A673 (cell line): ENCODE measurements around the gene TNMD. TPM values are rescaled to one million over a fixed set of nuclear protein-coding genes. Genes with fewer than 3 reads are reported as not detected.
A peak's percentile ranks its signal among the peaks of the same experiment; 100 is the strongest.

Source experiments
- BruUV-seq: library from RNA; stranded (reverse); fragments of 400-500 nt; replicated peaks from 2 replicates; lab custom pipeline; 2021; lab: Mats Ljungman, UMichigan
- CTCF ChIA-PET: fragments of 300-600 bp; sonication (Branson Sonifier 250); formaldehyde crosslinking; loops from one replicate; lab custom pipeline; 2022; ENCODE audit warnings: antibody characterized with exemption; lab: Charles Lee
- POLR2A ChIA-PET: fragments of 300-600 bp; sonication (Branson Sonifier 250); formaldehyde crosslinking; loops from one replicate; lab custom pipeline; 2022; ENCODE audit warnings: antibody characterized with exemption; ENCODE audit not compliant: low non-redundant PET; lab: Charles Lee
- DNase-seq: peaks from one replicate; pipeline ENCODE4 v3.0.0-alpha.2; 2015; ENCODE audit warnings: low spot score
- H3K27ac ChIP-seq: fragments of 200-600 bp; sonication (generic); 2 replicates; pipeline ENCODE4 v1.5.1; 2016; ENCODE audit warnings: mixed run types, low read depth, mild to moderate bottlenecking, mixed read lengths, antibody characterized with exemption, low read length; ENCODE audit not compliant: poor library complexity, severe bottlenecking
- H3K27me3 ChIP-seq: fragments of 200-600 bp; sonication (generic); replicated peaks from 2 replicates; pipeline ENCODE4 v1.6.1; 2017; ENCODE audit warnings: mixed run types, low read depth, mild to moderate bottlenecking, mixed read lengths, antibody characterized with exemption, low read length; ENCODE audit not compliant: insufficient read depth, poor library complexity
- H3K36me3 ChIP-seq: fragments of 200-600 bp; sonication (generic); 2 replicates; pipeline ENCODE4 v1.6.1; 2016; ENCODE audit warnings: mixed run types, mild to moderate bottlenecking, mixed read lengths, antibody characterized with exemption, low read length; ENCODE audit not compliant: insufficient read depth, poor library complexity, severe bottlenecking
- H3K4me1 ChIP-seq: fragments of 200-600 bp; sonication (generic); 2 replicates; pipeline ENCODE4 v1.6.1; 2017; ENCODE audit warnings: mixed run types, mild to moderate bottlenecking, mixed read lengths, antibody characterized with exemption, low read length; ENCODE audit not compliant: insufficient read depth, poor library complexity, severe bottlenecking
- H3K4me3 ChIP-seq: fragments of 200-600 bp; sonication (generic); 2 replicates; pipeline ENCODE4 v1.5.1; 2016; ENCODE audit warnings: low read depth, mixed run types, mild to moderate bottlenecking, mixed read lengths, low read length; ENCODE audit not compliant: poor library complexity, severe bottlenecking
- H3K9me3 ChIP-seq: fragments of 200-600 bp; sonication (generic); 2 replicates; pipeline ENCODE4 v1.6.1; 2016; ENCODE audit warnings: mixed run types, low read depth, mild to moderate bottlenecking, mixed read lengths, antibody characterized with exemption, low read length; ENCODE audit not compliant: poor library complexity, severe bottlenecking
- EZH2 ChIP-seq: fragments of 200-600 bp; sonication (generic); IDR thresholded peaks from 2 replicates; pipeline ENCODE4 v1.6.1; 2017; ENCODE audit warnings: borderline replicate concordance, low read depth, mild to moderate bottlenecking, mixed read lengths, antibody characterized with exemption, low read length; ENCODE audit not compliant: poor library complexity, severe bottlenecking
- intact Hi-C: fragments of 100-400 bp; cut with micrococcal nuclease; formaldehyde crosslinking; loops from one replicate; pipeline ENCODE4 v1.10.0; 2022; ENCODE audit not compliant: unreplicated experiment
- total RNA-seq: library from RNA; stranded (reverse); gene quantifications from 2 replicates; pipeline ENCODE4 v1.2.3, GENCODE V29; 2021
- TF ChIP-seq, protein P1 (sequence below): fragments of 300-800, 200-600 bp; sonication (generic); conservative IDR thresholded peaks from 2 replicates; pipeline ENCODE4 v1.5.1; 2017; ENCODE audit warnings: low read depth, mild to moderate bottlenecking, antibody characterized with exemption, low read length, moderate library complexity, mixed read lengths

TNMD gene
- total RNA-seq, 1 experiment from 2014 or later: not detected

DNA sequence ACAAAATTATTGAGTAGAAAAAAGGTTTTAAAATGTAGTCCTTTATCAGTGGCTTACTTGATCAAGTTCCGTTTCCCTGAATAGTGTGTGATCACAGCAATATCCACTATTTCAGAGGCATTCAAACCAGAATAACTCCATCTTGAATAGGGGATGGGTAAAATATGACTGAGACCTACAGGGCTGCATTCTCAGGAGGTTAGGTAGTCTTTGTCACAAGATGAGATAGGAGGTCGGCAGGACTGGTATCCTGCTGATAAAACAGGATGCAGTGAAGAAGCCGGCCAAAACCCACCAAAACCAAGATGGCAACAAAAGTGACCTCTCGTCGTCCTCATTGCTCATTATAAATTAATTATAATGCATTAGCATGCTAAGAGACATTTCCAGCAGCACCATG is 27.2 kb downstream of the TNMD start:
- intact Hi-C loops: no loop called here

DNA sequence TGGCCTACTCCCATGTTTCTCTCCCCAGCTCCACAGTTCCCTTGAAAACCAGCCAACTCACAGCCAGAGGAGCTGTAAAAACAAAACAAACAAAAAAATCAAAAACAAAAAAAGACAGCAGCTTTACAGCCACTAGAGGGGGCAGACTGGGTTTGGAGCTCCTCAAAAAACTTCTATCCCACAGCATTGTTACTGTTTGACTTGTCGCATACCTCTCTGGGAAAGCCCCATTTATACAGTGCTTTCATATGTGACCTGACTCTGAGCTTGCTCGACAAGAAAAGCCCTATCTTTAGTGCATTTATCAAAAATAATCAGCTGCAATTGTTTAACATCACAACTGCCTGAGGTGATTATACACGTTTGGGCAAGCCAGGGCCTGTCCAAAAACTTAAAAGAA is 30.3 kb downstream of the TNMD start:
- CTCF ChIA-PET: interaction anchor here (0.7 kb wide), 1 partner anchor 154 kb away, joined by 5 read pairs; no protein-coding TSS in a partner anchor
- no peaks in the 10 kb centered on the region for H3K9me3 ChIP-seq
- intact Hi-C loops: no loop called here
- no peak overlapping the region for H3K27ac ChIP-seq
- DNase-seq: peak; percentile 72
- no TSS peak for BruUV-seq
- no peaks in the 10 kb centered on the region for H3K36me3 ChIP-seq
- no peak overlapping the region for H3K4me3 ChIP-seq
- H3K4me1 ChIP-seq: no peaks in the 10 kb centered on the region
- POLR2A ChIA-PET: interaction anchor here (0.6 kb wide), 1 partner anchor 33 kb away, joined by 3 read pairs; no protein-coding TSS in a partner anchor
- TF ChIP-seq, protein P1, sequence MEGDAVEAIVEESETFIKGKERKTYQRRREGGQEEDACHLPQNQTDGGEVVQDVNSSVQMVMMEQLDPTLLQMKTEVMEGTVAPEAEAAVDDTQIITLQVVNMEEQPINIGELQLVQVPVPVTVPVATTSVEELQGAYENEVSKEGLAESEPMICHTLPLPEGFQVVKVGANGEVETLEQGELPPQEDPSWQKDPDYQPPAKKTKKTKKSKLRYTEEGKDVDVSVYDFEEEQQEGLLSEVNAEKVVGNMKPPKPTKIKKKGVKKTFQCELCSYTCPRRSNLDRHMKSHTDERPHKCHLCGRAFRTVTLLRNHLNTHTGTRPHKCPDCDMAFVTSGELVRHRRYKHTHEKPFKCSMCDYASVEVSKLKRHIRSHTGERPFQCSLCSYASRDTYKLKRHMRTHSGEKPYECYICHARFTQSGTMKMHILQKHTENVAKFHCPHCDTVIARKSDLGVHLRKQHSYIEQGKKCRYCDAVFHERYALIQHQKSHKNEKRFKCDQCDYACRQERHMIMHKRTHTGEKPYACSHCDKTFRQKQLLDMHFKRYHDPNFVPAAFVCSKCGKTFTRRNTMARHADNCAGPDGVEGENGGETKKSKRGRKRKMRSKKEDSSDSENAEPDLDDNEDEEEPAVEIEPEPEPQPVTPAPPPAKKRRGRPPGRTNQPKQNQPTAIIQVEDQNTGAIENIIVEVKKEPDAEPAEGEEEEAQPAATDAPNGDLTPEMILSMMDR: peak; percentile 66
- TF ChIP-seq EZH2: no peak
- no peaks in the 10 kb centered on the region for H3K27me3 ChIP-seq

More for the DNA sequence above, 27.2 kb downstream of the TNMD start:
- TF ChIP-seq EZH2: no peak
- TF ChIP-seq, protein P1: no peak
- H3K27ac ChIP-seq: no peak overlapping the region
- H3K36me3 ChIP-seq: no peaks in the 10 kb centered on the region
- POLR2A ChIA-PET: no interaction called here
- no TSS peak for BruUV-seq
- no peaks in the 10 kb centered on the region for H3K9me3 ChIP-seq
- DNase-seq: no peak
- peaks cover 5% of the 10 kb centered on the region for H3K27me3 ChIP-seq
- H3K4me1 ChIP-seq: no peaks in the 10 kb centered on the region
- CTCF ChIA-PET: no interaction called here
- H3K4me3 ChIP-seq: no peak overlapping the region

DNA sequence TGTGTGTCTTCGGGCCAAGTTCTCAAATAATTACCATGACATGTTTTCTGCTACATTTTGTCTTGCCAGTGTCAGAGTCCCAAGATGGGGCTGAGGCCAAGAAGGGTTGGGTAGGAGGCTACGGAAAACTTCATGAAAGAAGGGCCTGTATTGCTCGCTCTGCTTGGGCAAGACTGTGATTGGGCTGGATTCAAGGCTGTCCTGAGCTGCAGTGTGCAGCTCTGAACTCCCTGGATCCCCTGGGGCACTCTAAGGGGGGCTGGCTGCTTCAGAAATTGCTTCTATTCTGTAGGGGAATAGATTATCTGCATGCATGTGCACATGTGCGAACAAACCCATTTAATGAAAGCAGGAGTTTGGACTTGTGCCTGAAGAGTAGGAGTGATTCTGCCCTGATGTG is 38.3 kb downstream of the TNMD start:
- CTCF ChIA-PET: no interaction called here
- DNase-seq: no peak
- no peak overlapping the region for H3K4me3 ChIP-seq
- no peaks in the 10 kb centered on the region for H3K4me1 ChIP-seq
- H3K27me3 ChIP-seq: no peaks in the 10 kb centered on the region
- BruUV-seq: no TSS peak
- H3K27ac ChIP-seq: no peak overlapping the region
- H3K36me3 ChIP-seq: no peaks in the 10 kb centered on the region
- POLR2A ChIA-PET: interaction anchor here (0.5 kb wide), 1 partner anchor 9 kb away, joined by 4 read pairs; no protein-coding TSS in a partner anchor
- intact Hi-C loops: no loop called here
- TF ChIP-seq EZH2: no peak
- TF ChIP-seq, protein P1: no peak
- H3K9me3 ChIP-seq: no peaks in the 10 kb centered on the region
